AG04449 (cell line): ENCODE results near the gene ZNF830.
"Not testable (repeated sequence)": the region's sequence is repeated elsewhere in the genome, so short reads cannot be mapped to it uniquely, and the experiment has no call there.

Experiments
- CTCF ChIA-PET: fragments of 350-600 bp; formaldehyde crosslinking; extraction: SDS; loops from one replicate; lab custom pipeline; 2021; ENCODE audit warnings: antibody characterized with exemption; lab: Yijun Ruan, JAX
- POLR2A ChIA-PET: fragments of 400-600, 350-600 bp; formaldehyde crosslinking; extraction: SDS; loops from one replicate; lab custom pipeline; 2020; ENCODE audit warnings: antibody characterized with exemption, inconsistent platforms; lab: Yijun Ruan, JAX
- DNase-seq: peaks from one replicate; pipeline ENCODE4 v3.0.0-alpha.2; 2010; ENCODE audit warnings: low read depth, low spot score
- H3K4me3 ChIP-seq: 2 replicates; pipeline ENCODE4 v1.5.1; 2011; ENCODE audit warnings: low read depth, mild to moderate bottlenecking, control low read depth, low read length
- CTCF ChIP-seq: IDR thresholded peaks from one replicate; pipeline ENCODE4 v1.5.1; 2011; ENCODE audit warnings: mild to moderate bottlenecking, moderate library complexity, low read length, control low read depth, inconsistent platforms; ENCODE audit not compliant: insufficient read depth; ENCODE audit errors: missing control alignments

ZNF830 gene

GRCh38 chr17:34926661-34927060 is 34.7 kb upstream of the ZNF830 start:
- ChIA-PET POLR2A (no interaction called here), CTCF (no interaction called here)
- TF ChIP-seq CTCF = no peak
- no peak overlapping the region for H3K4me3 ChIP-seq
- no peak for DNase-seq

DNA sequence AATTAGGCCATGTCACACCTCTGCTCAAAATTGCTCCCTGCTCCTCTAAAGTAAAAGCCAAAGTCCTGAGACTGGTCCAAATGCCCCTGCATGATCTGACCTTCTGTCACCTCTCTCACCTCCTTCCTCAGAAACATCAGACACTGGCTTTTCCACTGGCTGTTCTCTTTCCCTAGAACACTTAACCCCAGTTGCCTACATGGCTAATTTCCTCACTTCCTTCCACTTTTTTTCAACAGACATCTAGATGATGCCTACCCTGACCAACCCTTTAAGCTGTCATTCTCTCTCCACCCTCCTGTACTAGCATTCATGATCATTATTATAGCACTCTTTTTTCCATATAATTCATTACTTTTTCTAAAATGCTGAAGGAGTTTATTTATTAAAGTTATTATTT is 31.1 kb upstream of the ZNF830 start:
- ChIA-PET CTCF (no interaction called here), POLR2A (no interaction called here)
- DNase-seq = no peak
- no peak overlapping the region for H3K4me3 ChIP-seq
- no peak for TF ChIP-seq CTCF

GRCh38 chr17:34950780-34951179 is 10.6 kb upstream of the ZNF830 start:
- H3K4me3 ChIP-seq, DNase-seq, POLR2A ChIA-PET, CTCF ChIA-PET: not testable (repeated sequence)

GRCh38 chr17:34958438-34958837 is 2.9 kb upstream of the ZNF830 start:
- ChIA-PET POLR2A (no interaction called here), CTCF (no interaction called here)
- no peak for DNase-seq
- no peak for TF ChIP-seq CTCF
- H3K4me3 ChIP-seq = no peak overlapping the region

DNA sequence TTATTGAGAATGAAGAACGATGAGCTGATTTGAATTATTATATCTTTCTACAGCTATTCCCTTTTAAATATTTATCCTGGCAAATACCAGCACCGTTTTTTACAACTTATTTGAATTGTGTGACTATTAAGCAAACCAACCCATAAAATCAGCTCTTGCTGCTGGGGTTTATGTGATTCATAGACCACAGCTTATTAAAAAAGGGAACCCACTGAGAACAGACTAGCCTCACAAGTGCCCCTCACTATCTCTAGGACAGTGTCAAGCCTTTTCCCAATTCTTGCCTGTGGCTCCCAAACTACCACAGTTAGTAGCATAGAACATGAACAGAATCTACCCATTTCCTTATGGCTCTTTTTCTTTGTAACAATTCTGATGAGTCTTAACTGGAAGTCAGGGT is 12.8 kb downstream of the ZNF830 start:
- no peak for TF ChIP-seq CTCF
- ChIA-PET POLR2A (interaction anchor here (0.6 kb wide), 2 partner anchors 13 to 49 kb away, joined by 3 read pairs; no protein-coding TSS in a partner anchor), CTCF (interaction anchor here (1.1 to 1.9 kb wide), 3 partner anchors 10 to 115 kb away, joined by 3 to 11 read pairs (median 3); no protein-coding TSS in a partner anchor)
- no peak overlapping the region for H3K4me3 ChIP-seq
- DNase-seq = no peak

- CTCF ChIA-PET = interaction anchor here (1.1 to 1.9 kb wide), 3 partner anchors 10 to 114 kb away, joined by 3 to 11 read pairs (median 3); no protein-coding TSS in a partner anchor
- DNase-seq = no peak
- POLR2A ChIA-PET = interaction anchor here (0.6 kb wide), 2 partner anchors 14 to 48 kb away, joined by 3 read pairs; no protein-coding TSS in a partner anchor
- no peak overlapping the region for H3K4me3 ChIP-seq
- TF ChIP-seq CTCF = no peak
Observed at GRCh38 chr17:34974794-34975785, 13.8 kb downstream of the ZNF830 start.
